Astrocyte of the spinal cord (primary cell): ENCODE data around the gene PELI2.

Source experiments
- DNase-seq: peaks from one replicate; pipeline ENCODE4 v3.0.0; 2011; ENCODE audit warnings: low read depth, low spot score
- H3K4me3 ChIP-seq: 2 replicates; pipeline ENCODE4 v1.5.1; 2011; ENCODE audit warnings: low read depth, mild to moderate bottlenecking, low read length, moderate library complexity
- in situ Hi-C: cut with HindIII; loops from 2 replicates; pipeline ENCODE4 v1.10.0; 2017; ENCODE audit warnings: low sequenced_read_pairs
- TF ChIP-seq, protein P1 (sequence below): IDR thresholded peaks from 2 replicates; pipeline ENCODE4 v1.5.1; 2012; ENCODE audit warnings: low read depth, mild to moderate bottlenecking, low read length, inconsistent platforms

The PELI2 gene

DNA sequence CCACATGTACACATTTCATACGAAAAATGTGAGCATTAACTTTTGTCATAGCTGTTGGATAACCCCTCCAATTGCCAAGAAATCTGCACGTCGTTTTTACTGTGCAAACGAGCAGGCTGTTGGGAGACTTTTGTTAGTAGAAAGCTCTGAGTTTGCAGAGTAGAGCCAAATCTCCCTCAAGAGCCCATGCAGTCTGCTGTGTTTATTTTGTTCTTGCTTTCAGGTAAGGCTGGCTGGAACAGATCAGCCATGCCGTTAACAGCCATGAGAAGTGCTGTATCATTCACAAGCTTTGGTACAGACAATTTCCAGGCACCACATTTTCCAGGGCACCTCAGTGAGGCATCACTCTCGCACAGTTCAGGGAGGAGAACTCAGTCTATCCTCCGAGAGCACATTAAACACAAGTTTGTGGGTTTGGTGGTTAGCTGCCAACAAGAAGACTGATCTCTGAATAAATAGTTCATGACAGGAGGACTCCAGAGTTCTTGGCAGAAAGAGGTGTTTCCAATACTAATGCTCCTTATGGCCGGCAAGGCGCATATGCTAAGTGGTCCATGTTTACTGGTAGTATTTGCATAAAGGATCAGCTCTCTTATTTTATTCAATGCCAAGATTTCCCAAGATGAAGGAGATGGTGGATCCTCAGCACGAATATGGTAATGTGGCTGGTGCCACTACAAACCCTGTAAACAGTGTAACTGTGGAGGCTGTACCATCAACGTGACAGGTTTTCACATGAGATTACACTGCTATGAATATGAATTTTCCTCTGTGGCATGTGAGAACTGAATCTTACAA is 30.3 kb upstream of the PELI2 start:
- H3K4me3 ChIP-seq: no peak overlapping the region
- TF ChIP-seq, protein P1, sequence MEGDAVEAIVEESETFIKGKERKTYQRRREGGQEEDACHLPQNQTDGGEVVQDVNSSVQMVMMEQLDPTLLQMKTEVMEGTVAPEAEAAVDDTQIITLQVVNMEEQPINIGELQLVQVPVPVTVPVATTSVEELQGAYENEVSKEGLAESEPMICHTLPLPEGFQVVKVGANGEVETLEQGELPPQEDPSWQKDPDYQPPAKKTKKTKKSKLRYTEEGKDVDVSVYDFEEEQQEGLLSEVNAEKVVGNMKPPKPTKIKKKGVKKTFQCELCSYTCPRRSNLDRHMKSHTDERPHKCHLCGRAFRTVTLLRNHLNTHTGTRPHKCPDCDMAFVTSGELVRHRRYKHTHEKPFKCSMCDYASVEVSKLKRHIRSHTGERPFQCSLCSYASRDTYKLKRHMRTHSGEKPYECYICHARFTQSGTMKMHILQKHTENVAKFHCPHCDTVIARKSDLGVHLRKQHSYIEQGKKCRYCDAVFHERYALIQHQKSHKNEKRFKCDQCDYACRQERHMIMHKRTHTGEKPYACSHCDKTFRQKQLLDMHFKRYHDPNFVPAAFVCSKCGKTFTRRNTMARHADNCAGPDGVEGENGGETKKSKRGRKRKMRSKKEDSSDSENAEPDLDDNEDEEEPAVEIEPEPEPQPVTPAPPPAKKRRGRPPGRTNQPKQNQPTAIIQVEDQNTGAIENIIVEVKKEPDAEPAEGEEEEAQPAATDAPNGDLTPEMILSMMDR: no peak
- DNase-seq: peak; percentile 22
- in situ Hi-C loops: no loop called here

- in situ Hi-C loops: no loop called here
- TF ChIP-seq, protein P1: no peak
- DNase-seq: no peak
- no peak overlapping the region for H3K4me3 ChIP-seq
Measured at GRCh38 chr14:56088941-56089340, 29.3 kb upstream of the PELI2 start.

DNA sequence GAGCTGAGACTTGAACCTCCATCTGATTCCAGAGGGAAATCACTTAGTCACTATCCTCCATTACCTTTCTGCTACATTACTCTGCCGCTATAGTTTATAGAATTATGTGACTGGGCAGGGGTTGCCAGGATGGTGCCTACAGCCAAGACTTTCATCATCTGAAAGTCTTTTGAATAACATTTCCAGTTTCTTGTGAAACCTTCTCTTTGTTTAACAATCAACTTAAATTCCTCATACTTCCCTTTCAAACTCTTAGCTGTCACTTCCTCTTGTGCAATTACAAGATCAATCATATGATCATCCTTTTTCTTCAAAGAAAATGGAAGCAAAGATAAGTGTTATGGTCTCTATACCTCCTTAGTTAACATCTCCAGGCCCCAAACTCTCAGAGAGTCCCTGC is 25.4 kb upstream of the PELI2 start:
- TF ChIP-seq, protein P1: no peak
- DNase-seq: no peak
- H3K4me3 ChIP-seq: no peak overlapping the region
- in situ Hi-C loops: no loop called here

DNA sequence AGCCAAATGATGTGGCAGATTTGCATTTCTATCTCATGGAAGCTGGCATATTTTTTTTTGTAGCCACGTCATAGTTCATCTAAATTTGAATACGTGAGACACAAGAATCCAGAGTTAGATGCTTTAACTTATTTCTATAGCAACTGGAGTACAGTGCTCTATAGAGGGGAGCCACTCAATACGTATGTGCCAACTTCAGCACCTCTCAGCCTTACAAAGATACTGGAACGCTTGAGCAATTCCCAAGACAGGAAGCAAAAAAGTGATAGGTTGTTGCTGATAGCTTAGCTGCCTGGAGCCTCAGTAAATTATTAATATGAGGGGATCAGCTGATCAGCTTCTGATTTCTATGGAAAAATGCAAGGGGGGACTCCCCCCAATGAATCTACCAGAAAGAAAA is 24.1 kb upstream of the PELI2 start:
- in situ Hi-C loops: no loop called here
- no peak for DNase-seq
- TF ChIP-seq, protein P1: no peak
- no peak overlapping the region for H3K4me3 ChIP-seq

- DNase-seq: no peak
- in situ Hi-C loops: no loop called here
- TF ChIP-seq, protein P1: no peak
- no peak overlapping the region for H3K4me3 ChIP-seq
Measured at GRCh38 chr14:56098021-56098420, 20.2 kb upstream of the PELI2 start.

GRCh38 chr14:56099081-56099797 is 19.0 kb upstream of the PELI2 start:
- TF ChIP-seq, protein P1: no peak
- H3K4me3 ChIP-seq: no peak overlapping the region
- in situ Hi-C loops: no loop called here
- no peak for DNase-seq
